ENCODE data around the gene TRIP13. TPM values are rescaled to one million over a fixed set of nuclear protein-coding genes. Genes with fewer than 3 reads are reported as not detected.

TRIP13 gene
- total RNA-seq, 1 donor from 2014 or later = 18.2 TPM

DNA sequence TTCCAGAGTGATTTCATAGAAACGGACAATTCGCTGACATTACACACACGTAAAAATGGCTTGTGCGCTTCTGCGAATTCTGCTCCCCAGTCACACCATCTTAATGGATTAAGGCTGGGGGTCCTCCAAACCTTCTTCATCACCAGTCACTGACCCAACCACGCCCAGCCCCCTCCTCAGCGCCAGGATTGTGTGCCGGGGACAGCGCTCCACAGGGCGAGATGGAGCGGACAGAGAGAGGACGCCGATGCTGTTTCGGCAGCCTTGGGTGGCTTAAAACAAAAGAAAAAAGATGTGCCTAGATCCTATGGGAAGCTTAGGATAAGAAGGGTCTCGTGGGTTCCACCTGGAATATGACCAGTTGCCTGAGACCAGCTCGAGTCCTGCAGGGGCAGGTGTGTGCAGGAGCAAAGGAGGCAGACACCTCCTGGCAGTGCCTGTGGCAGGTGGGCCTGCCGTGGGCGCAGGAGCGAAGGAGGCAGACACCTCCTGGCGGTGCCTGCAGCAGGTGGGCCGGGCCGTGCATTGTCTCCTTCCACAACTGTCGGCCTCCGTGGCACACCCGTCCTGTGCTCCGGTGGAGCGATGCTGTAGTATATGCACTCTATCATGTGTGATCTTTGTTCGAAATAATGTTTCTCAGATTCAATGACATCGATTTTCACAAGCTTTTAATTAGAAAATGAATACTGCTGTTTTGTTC, 20.9 kb upstream of the TRIP13 start:
- H3K4me3 Mint-ChIP-seq = no peak overlapping the region
- TF ChIP-seq CTCF (conservative IDR thresholded peaks at IDR 0.05) = no peak
- H3K9me3 Mint-ChIP-seq = no peaks in the 10 kb centered on the region
- DNase-seq (ENCODE audit: extremely low spot score, unreplicated experiment) = no peak
- H3K36me3 Mint-ChIP-seq = peaks cover 37% of the 10 kb centered on the region
- H3K27me3 Mint-ChIP-seq = no peaks in the 10 kb centered on the region
- H3K27ac Mint-ChIP-seq = no peak overlapping the region
- H3K4me1 Mint-ChIP-seq (ENCODE audit: unreplicated experiment) = no peaks in the 10 kb centered on the region

- Mint-ChIP-seq H3K4me3 (no peak overlapping the region), H3K4me1 (ENCODE audit: unreplicated experiment) (no peaks in the 10 kb centered on the region), H3K36me3 (peaks cover 36% of the 10 kb centered on the region), H3K9me3 (no peaks in the 10 kb centered on the region), H3K27ac (no peak overlapping the region), H3K27me3 (no peaks in the 10 kb centered on the region)
- no peak for DNase-seq (ENCODE audit: extremely low spot score, unreplicated experiment)
- TF ChIP-seq CTCF (conservative IDR thresholded peaks at IDR 0.05) = no peak
These were observed 20.4 kb upstream of the TRIP13 start for GRCh38 chr5:872301-872700.

GRCh38 chr5:873328-873727, 19.4 kb upstream of the TRIP13 start:
- H3K4me3 Mint-ChIP-seq = no peak overlapping the region
- TF ChIP-seq CTCF (conservative IDR thresholded peaks at IDR 0.05) = no peak
- DNase-seq (ENCODE audit: extremely low spot score, unreplicated experiment) = no peak
- H3K4me1 Mint-ChIP-seq (ENCODE audit: unreplicated experiment) = no peaks in the 10 kb centered on the region
- peaks cover 27% of the 10 kb centered on the region for H3K36me3 Mint-ChIP-seq
- no peaks in the 10 kb centered on the region for H3K9me3 Mint-ChIP-seq
- no peaks in the 10 kb centered on the region for H3K27me3 Mint-ChIP-seq
- H3K27ac Mint-ChIP-seq = no peak overlapping the region

GRCh38 chr5:875931-876330, 16.8 kb upstream of the TRIP13 start:
- Mint-ChIP-seq H3K9me3 (no peaks in the 10 kb centered on the region), H3K4me1 (ENCODE audit: unreplicated experiment) (no peaks in the 10 kb centered on the region), H3K27ac (no peak overlapping the region), H3K27me3 (no peaks in the 10 kb centered on the region), H3K4me3 (no peak overlapping the region), H3K36me3 (peaks cover 18% of the 10 kb centered on the region)
- no peak for DNase-seq (ENCODE audit: extremely low spot score, unreplicated experiment)
- TF ChIP-seq CTCF (conservative IDR thresholded peaks at IDR 0.05) = no peak

GRCh38 chr5:876398-877365, 16.0 kb upstream of the TRIP13 start:
- H3K36me3 Mint-ChIP-seq = peaks cover 13% of the 10 kb centered on the region
- H3K9me3 Mint-ChIP-seq = no peaks in the 10 kb centered on the region
- H3K27me3 Mint-ChIP-seq = no peaks in the 10 kb centered on the region
- TF ChIP-seq CTCF (conservative IDR thresholded peaks at IDR 0.05) = no peak
- no peaks in the 10 kb centered on the region for H3K4me1 Mint-ChIP-seq (ENCODE audit: unreplicated experiment)
- DNase-seq (ENCODE audit: extremely low spot score, unreplicated experiment) = no peak
- H3K4me3 Mint-ChIP-seq = no peak overlapping the region
- H3K27ac Mint-ChIP-seq = no peak overlapping the region
